ENCODE measurements around the gene ACVR2A. TPM values are rescaled to one million over a fixed set of nuclear protein-coding genes. Genes with fewer than 3 reads are reported as not detected.

The ACVR2A gene
- 7.8 and 10.9 TPM in 2 replicates for total RNA-seq

GRCh38 chr2:147844697-147845410 is at the start of gene ACVR2A:
Gene ACVR2A (plus strand): TSS chr2:147845029. CDS start chr2:147845153, 124 bp downstream.

Other genes with a start within 250 kb of the ACVR2A start
- gene ORC4, start 175.7 kb downstream of the ACVR2A start, total RNA-seq: 36.1 and 79.0 TPM in 2 replicates
- gene MBD5, start 176.1 kb downstream of the ACVR2A start, total RNA-seq: 6.5 and 10.2 TPM in 2 replicates

All from epithelial cell of umbilical artery (primary cell).